ENCODE measurements around the gene ACR. TPM values are rescaled to one million over a fixed set of nuclear protein-coding genes. Genes with fewer than 3 reads are reported as not detected.

The ACR gene
- total and polyA plus RNA-seq, 10 of the 15 experiments (the other 5 are each of a cell fraction or from before 2014, with no cell fraction given): not detected

GRCh38 chr22:50698546-50698945 is 39.5 kb upstream of the ACR start:
- RAD21 ChIA-PET (ENCODE audit: unreplicated experiment): no interaction called here
- TF ChIP-seq ZNF207 (IDR thresholded peaks at IDR 0.05; ENCODE audit: borderline replicate concordance) (no peak), PAX5 (IDR thresholded peaks at IDR 0.05; ENCODE audit: borderline replicate concordance, low read depth, low read length) (no peak), ZBED1 (IDR thresholded peaks at IDR 0.05; ENCODE audit: borderline replicate concordance) (no peak), SREBF2 (IDR thresholded peaks at IDR 0.05; ENCODE audit: low read length) (no peak), BMI1 (IDR thresholded peaks at IDR 0.05; ENCODE audit: borderline replicate concordance) (no peak), TCF3 (IDR thresholded peaks at IDR 0.05; ENCODE audit: borderline replicate concordance, insufficient read depth, low read depth, low read length) (no peak), ZNF384 (IDR thresholded peaks at IDR 0.05; ENCODE audit: borderline replicate concordance, low read depth, low read length) (no peak), ZNF622 (IDR thresholded peaks at IDR 0.05) (no peak), SIN3A (IDR thresholded peaks at IDR 0.05; ENCODE audit: low read depth, low read length) (no peak), FOS (IDR thresholded peaks at IDR 0.05; ENCODE audit: borderline replicate concordance, extremely low read depth, insufficient read length) (no peak), BHLHE40 (IDR thresholded peaks at IDR 0.05; ENCODE audit: borderline replicate concordance in 1 of 2, low read depth in 2 of 2, low read length in 1 of 2) (no peak), CHD1 (IDR thresholded peaks at IDR 0.05; ENCODE audit: low read depth, low read length) (no peak), ATF3 (IDR thresholded peaks at IDR 0.05; ENCODE audit: borderline replicate concordance, extremely low read depth, low read depth, low read length) (no peak), ZBTB11 (CRISPR knock-in tag; IDR thresholded peaks at IDR 0.05) (no peak), HCFC1 (IDR thresholded peaks at IDR 0.05; ENCODE audit: low read length) (no peak), CBX3 (IDR thresholded peaks at IDR 0.05; ENCODE audit: borderline replicate concordance, low read depth) (no peak), MXI1 (IDR thresholded peaks at IDR 0.05; ENCODE audit: low read depth, low read length) (no peak)
- H3K27ac ChIP-seq (ENCODE audit: control insufficient read depth, insufficient read depth): no peak overlapping the region
- POLR2A ChIA-PET: interaction anchor here (0.9 kb wide), 1 partner anchor 173 kb away, joined by 3 read pairs; the partner anchor contains the start of gene SCO2
- BruUV-seq (replicated peaks): no TSS peak
- H3K9me3 ChIP-seq (replicated peaks; ENCODE audit: control insufficient read depth, insufficient read depth, low read length): no peaks in the 10 kb centered on the region
- H2AFZ ChIP-seq (ENCODE audit: control insufficient read depth, low read depth, low read length): no peak overlapping the region
- SMC1A ChIA-PET (ENCODE audit: uncharacterized antibody, unreplicated experiment): no interaction called here
- H3K4me2 ChIP-seq (ENCODE audit: control insufficient read depth, insufficient read depth): no peak overlapping the region
- H3K36me3 ChIP-seq (ENCODE audit: control insufficient read depth in 2 of 2, insufficient read depth in 2 of 2, low read length in 1 of 2): no peaks in the 10 kb centered on the region
- no peak for ATAC-seq
- intact Hi-C loops (cut with micrococcal nuclease; ENCODE audit: unreplicated experiment) (no loop called here), in situ Hi-C loops (cut with MboI) (no loop called here)
- no peak overlapping the region for H3K9ac ChIP-seq (ENCODE audit: control insufficient read depth, insufficient read depth, low read length)
- no peaks in the 10 kb centered on the region for H3K4me1 ChIP-seq (ENCODE audit: control insufficient read depth, insufficient read depth, low read length)
- CTCF ChIA-PET: no interaction called here
- no peak overlapping the region for H3K4me3 ChIP-seq
- no peak for FAIRE-seq
- H4K20me1 ChIP-seq (ENCODE audit: control insufficient read depth, insufficient read depth): no peaks in the 10 kb centered on the region
- no peaks in the 10 kb centered on the region for H3K79me2 ChIP-seq (ENCODE audit: control insufficient read depth, insufficient read depth, low read length)
- DNase-seq (ENCODE audit: low read depth, low spot score): no peak
- 36% methylated on average over 12 of the region's 12 CpGs for WGBS (ENCODE audit: insufficient coverage, insufficient replicate concordance, low lambda C conversion rate, missing lambda C conversion rate)
- no peaks in the 10 kb centered on the region for H3K27me3 ChIP-seq (replicated peaks in 1 of 2; ENCODE audit: control insufficient read depth in 2 of 2, insufficient read depth in 2 of 2, low read length in 1 of 2)
